HCT116 (cell line): ENCODE data around the gene SPOCD1. TPM values are rescaled to one million over a fixed set of nuclear protein-coding genes. Genes with fewer than 3 reads are reported as not detected.

Experiments used
- ATAC-seq: fragments of 200-7000 bp; cut with Tn5 transposase; 2 replicates; pipeline ENCODE4 v1.9.1; 2020; ENCODE audit warnings: mild to moderate bottlenecking, moderate library complexity
- BruUV-seq: library from RNA; stranded (reverse); fragments of 400-500 nt; replicated peaks from 2 replicates; lab custom pipeline; 2021; lab: Mats Ljungman, UMichigan
- CTCF ChIA-PET: fragments of 300-600 bp; sonication (Branson Sonifier 250); formaldehyde crosslinking; loops from one replicate; lab custom pipeline; 2021; ENCODE audit warnings: antibody characterized with exemption; lab: Charles Lee
- POLR2A ChIA-PET: fragments of 300-600, 350-600 bp; sonication (Branson Sonifier 250); formaldehyde crosslinking; loops from one replicate; lab custom pipeline; 2021; ENCODE audit warnings: antibody characterized with exemption; lab: Charles Lee
- RAD21 ChIA-PET, 2 experiments: fragments of 300-600 bp; sonication (Branson Sonifier 250); formaldehyde crosslinking; loops; one replicate each; lab custom pipeline; 2023; ENCODE audit warnings: low total read pairs in 2 of 2; ENCODE audit not compliant: uncharacterized antibody in 2 of 2, unreplicated experiment in 2 of 2, low non-redundant PET in 1 of 2; lab: Charles Lee
- DNase-seq: peaks from one replicate; pipeline ENCODE4 v3.0.0-alpha.2; 2010; ENCODE audit warnings: low read depth, low spot score
- H2AFZ ChIP-seq: fragments of 200-600 bp; shearing (Covaris generic), sonication (generic); 2 replicates; pipeline ENCODE4 v1.6.1; 2017; ENCODE audit warnings: low read depth, mixed run types, mixed read lengths, antibody characterized with exemption, low read length; ENCODE audit not compliant: poor library complexity, severe bottlenecking
- H3K27ac ChIP-seq: 2 replicates; pipeline ENCODE4 v1.5.1; 2012; ENCODE audit warnings: low read depth, low read length
- H3K27me3 ChIP-seq: fragments of 200-600 bp; sonication (generic); 2 replicates; pipeline ENCODE4 v1.6.1; 2016; ENCODE audit warnings: mixed run types, low read length, mixed read lengths; ENCODE audit not compliant: insufficient read depth
- H3K36me3 ChIP-seq, 2 experiments: fragments of 200-500 bp in 1 of 2; fragments of 200-600 bp in 1 of 2; sonication (Bioruptor generic) in 1 of 2; sonication (generic) in 1 of 2; 2 replicates each; pipeline versions ENCODE4 v1.5.1 to v1.6.1; 2014 to 2016; ENCODE audit warnings: low read length in 2 of 2, inconsistent platforms in 1 of 2, mixed read lengths in 1 of 2, mixed run types in 1 of 2; ENCODE audit not compliant: insufficient read depth in 2 of 2, control insufficient read depth in 1 of 2
- H3K4me1 ChIP-seq, 2 experiments: fragments of 200-600 bp in 1 of 2; sonication (generic) in 1 of 2; 2 replicates each; pipeline versions ENCODE4 v1.5.1 to v1.6.1; 2012 to 2017; ENCODE audit warnings: low read length in 2 of 2, inconsistent platforms in 1 of 2, mild to moderate bottlenecking in 1 of 2, mixed read lengths in 1 of 2, mixed run types in 1 of 2, moderate library complexity in 1 of 2; ENCODE audit not compliant: insufficient read depth in 2 of 2, control insufficient read depth in 1 of 2
- H3K4me2 ChIP-seq: fragments of 200-600 bp; sonication (generic); 2 replicates; pipeline ENCODE4 v1.6.1; 2017; ENCODE audit warnings: mixed run types, low read length, mixed read lengths
- H3K4me3 ChIP-seq, 2 experiments: fragments of 200-600 bp in 1 of 2; sonication (generic) in 1 of 2; replicated peaks in 1 of 2; 2 replicates each; pipeline ENCODE4 v1.5.1; 2011 to 2016; ENCODE audit warnings: low read length in 2 of 2, control low read depth in 1 of 2, low read depth in 1 of 2, mild to moderate bottlenecking in 1 of 2, mixed read lengths in 1 of 2, mixed run types in 1 of 2
- H3K79me2 ChIP-seq: fragments of 200-600 bp; sonication (generic); 2 replicates; pipeline ENCODE4 v1.6.1; 2017; ENCODE audit warnings: mild to moderate bottlenecking, mixed run types, low read length, moderate library complexity, mixed read lengths; ENCODE audit not compliant: insufficient read depth
- H3K9ac ChIP-seq: fragments of 200-600 bp; sonication (generic); 2 replicates; pipeline ENCODE4 v1.6.1; 2016; ENCODE audit warnings: low read length, mixed read lengths
- H3K9me2 ChIP-seq: fragments of 200-600 bp; sonication (generic), shearing (Covaris generic); 2 replicates; pipeline ENCODE4 v1.6.1; 2017; ENCODE audit warnings: mixed run types, mild to moderate bottlenecking, moderate library complexity; ENCODE audit not compliant: insufficient read depth
- H3K9me3 ChIP-seq, 2 experiments: fragments of 200-500 bp in 1 of 2; fragments of 200-600 bp in 1 of 2; sonication (Bioruptor generic) in 1 of 2; sonication (generic) in 1 of 2; 2 replicates each; pipeline ENCODE4 v1.6.1; 2014 to 2017; ENCODE audit warnings: low read length in 2 of 2, mixed read lengths in 2 of 2, inconsistent platforms in 1 of 2, low read depth in 1 of 2, mild to moderate bottlenecking in 1 of 2, mixed run types in 1 of 2, moderate library complexity in 1 of 2; ENCODE audit not compliant: control insufficient read depth in 1 of 2, insufficient read depth in 1 of 2
- H4K20me1 ChIP-seq: fragments of 200-600 bp; sonication (generic), shearing (Covaris generic); 2 replicates; pipeline ENCODE4 v1.6.1; 2017; ENCODE audit warnings: mixed run types, mild to moderate bottlenecking, moderate library complexity; ENCODE audit not compliant: insufficient read depth
- ATF3 ChIP-seq: IDR thresholded peaks from 2 replicates; pipeline ENCODE4 v1.6.1; 2012
- CTCF ChIP-seq, 3 experiments: fragments of 200-600 bp in 1 of 3; sonication (generic) in 1 of 3; IDR thresholded peaks in 2 of 3; conservative IDR thresholded peaks in 1 of 3; 2 replicates each; pipeline ENCODE4 v1.5.1; 2012 to 2017; ENCODE audit warnings: low read depth in 2 of 3, low read length in 2 of 3, antibody characterized with exemption in 1 of 3, borderline replicate concordance in 1 of 3, control low read depth in 1 of 3, mild to moderate bottlenecking in 1 of 3, mixed read lengths in 1 of 3, mixed run types in 1 of 3, moderate library complexity in 1 of 3; ENCODE audit not compliant: insufficient read depth in 1 of 3
- EGR1 ChIP-seq: IDR thresholded peaks from 2 replicates; pipeline ENCODE4 v1.6.1; 2012; ENCODE audit warnings: low read depth
- ELF1 ChIP-seq: IDR thresholded peaks from 2 replicates; pipeline ENCODE4 v1.6.1; 2012; ENCODE audit warnings: low read depth, borderline replicate concordance
- EZH2phosphoT487 ChIP-seq: fragments of 200-600 bp; IDR thresholded peaks from 2 replicates; pipeline ENCODE4 v1.6.1; 2018; ENCODE audit warnings: antibody characterized with exemption, borderline replicate concordance
- JUND ChIP-seq: IDR thresholded peaks from 2 replicates; pipeline ENCODE4 v1.6.1; 2012
- MAX ChIP-seq: IDR thresholded peaks from 2 replicates; pipeline ENCODE4 v1.6.1; 2012
- REST ChIP-seq: IDR thresholded peaks from 2 replicates; pipeline ENCODE4 v1.6.1; 2012; ENCODE audit warnings: low read depth
- SIN3A ChIP-seq: IDR thresholded peaks from 2 replicates; pipeline ENCODE4 v1.6.1; 2012; ENCODE audit warnings: low read depth
- SP1 ChIP-seq: IDR thresholded peaks from 2 replicates; pipeline ENCODE4 v1.6.1; 2012; ENCODE audit warnings: low read depth
- YY1 ChIP-seq: IDR thresholded peaks from 2 replicates; pipeline ENCODE4 v1.6.1; 2011; ENCODE audit warnings: low read length, low read depth, moderate library complexity, mild to moderate bottlenecking; ENCODE audit not compliant: insufficient replicate concordance; ENCODE audit errors: extremely low read depth
- ZNF274 ChIP-seq: fragments of 200-500 bp; sonication (Bioruptor generic); IDR thresholded peaks from 2 replicates; pipeline ENCODE4 v1.6.1; 2014; ENCODE audit warnings: mild to moderate bottlenecking, low read depth, low read length, inconsistent platforms
- intact Hi-C: fragments of 100-400 bp; cut with micrococcal nuclease; formaldehyde crosslinking; loops from 2 replicates; pipeline ENCODE4 v1.10.0; 2022
- total RNA-seq: library from RNA; stranded (reverse); gene quantifications from one replicate; pipeline ENCODE4 v1.2.1, GENCODE V29; 2021; ENCODE audit not compliant: unreplicated experiment

SPOCD1 gene
- total RNA-seq, 1 experiment from 2014 or later, result 5.0 TPM

GRCh38 chr1:31751822-31752241 is 64.0 kb downstream of the SPOCD1 start:
- POLR2A ChIA-PET, result no interaction called here
- no TSS peak for BruUV-seq
- CTCF ChIA-PET, result no interaction called here
- H3K79me2 ChIP-seq, result no peaks in the 10 kb centered on the region
- intact Hi-C loops, result no loop called here
- TF ChIP-seq JUND (no peak), CTCF (IDR thresholded peaks at IDR 0.05 in 2 of 3, conservative IDR thresholded peaks at IDR 0.05 in 1 of 3; ENCODE audit: borderline replicate concordance in 1 of 3, insufficient read depth in 1 of 3, low read depth in 2 of 3, low read length in 2 of 3) (no peak), REST (no peak), SP1 (no peak), SIN3A (no peak), EZH2phosphoT487 (no peak), EGR1 (no peak), ATF3 (no peak), YY1 (no peak), MAX (no peak), ZNF274 (no peak), ELF1 (no peak)
- ATAC-seq (no peak), DNase-seq (no peak)
- no peak overlapping the region for H2AFZ ChIP-seq
- H4K20me1 ChIP-seq, result no peaks in the 10 kb centered on the region
- peaks cover 6 to 12% of the 10 kb centered on the region in 2 experiments; a peak in 3 of 4 replicates for H3K4me1 ChIP-seq
- H3K36me3 ChIP-seq, result no peaks in the 10 kb centered on the region
- H3K9me2 ChIP-seq, result no peaks in the 10 kb centered on the region
- no peak overlapping the region for H3K27ac ChIP-seq
- H3K4me2 ChIP-seq, result no peak overlapping the region
- no peaks in the 10 kb centered on the region for H3K27me3 ChIP-seq
- H3K9ac ChIP-seq, result no peak overlapping the region
- H3K9me3 ChIP-seq, result no peaks in the 10 kb centered on the region
- RAD21 ChIA-PET, result interaction anchor here in 1 of 2 experiments (0.6 kb wide), 1 partner anchor 1747 kb away, joined by 4 read pairs; no protein-coding TSS in a partner anchor
- no peak overlapping the region for H3K4me3 ChIP-seq
